GM21723 (cell line): ENCODE data around the gene RXFP3.
A peak's percentile ranks its signal among the peaks of the same experiment; 100 is the strongest.
"Not testable (repeated sequence)": the region's sequence is repeated elsewhere in the genome, so short reads cannot be mapped to it uniquely, and the experiment has no call there.

Source experiments
- ATAC-seq: cut with Tn5 transposase; IDR thresholded peaks from one replicate; pipeline ENCODE4 v1.9.1; 2021; ENCODE audit warnings: mild to moderate bottlenecking, moderate library complexity; ENCODE audit not compliant: unreplicated experiment

The RXFP3 gene

GRCh38 chr5:33933723-33934169 lies 2.4 kb upstream of the RXFP3 start:
- ATAC-seq = peak; percentile 91

GRCh38 chr5:33934176-33934575 lies 2.0 kb upstream of the RXFP3 start:
- ATAC-seq = peak; percentile 44

GRCh38 chr5:33936004-33936380 lies 194 bp upstream of the RXFP3 start:
- ATAC-seq = no peak

GRCh38 chr5:33937017-33937706 lies 976 bp downstream of the RXFP3 start:
- no peak for ATAC-seq

- ATAC-seq = no peak
These were observed 1.7 kb downstream of the RXFP3 start for GRCh38 chr5:33937707-33938506.

GRCh38 chr5:33938507-33938796 lies 2.3 kb downstream of the RXFP3 start:
- ATAC-seq = no peak

GRCh38 chr5:33938881-33939280 lies 2.7 kb downstream of the RXFP3 start:
- ATAC-seq = no peak

- no peak for ATAC-seq
These were observed 3.5 kb downstream of the RXFP3 start for GRCh38 chr5:33939556-33940262.

GRCh38 chr5:33941090-33941489 lies 4.9 kb downstream of the RXFP3 start:
- no peak for ATAC-seq

GRCh38 chr5:33944543-33945132 lies 8.5 kb downstream of the RXFP3 start:
- no peak for ATAC-seq

- ATAC-seq = not testable (repeated sequence)
These were observed 16.0 kb downstream of the RXFP3 start for GRCh38 chr5:33952175-33952574.

GRCh38 chr5:33957577-33958150 lies 21.5 kb downstream of the RXFP3 start:
- ATAC-seq = no peak

GRCh38 chr5:33958176-33958575 lies 22.0 kb downstream of the RXFP3 start:
- ATAC-seq = no peak

GRCh38 chr5:33964132-33964700 lies 28.0 kb downstream of the RXFP3 start:
- no peak for ATAC-seq

- no peak for ATAC-seq
These were observed 30.6 kb downstream of the RXFP3 start for GRCh38 chr5:33966805-33967204.

- no peak for ATAC-seq
These were observed 32.2 kb downstream of the RXFP3 start for GRCh38 chr5:33968211-33969005.

- peak; percentile 79 for ATAC-seq
These were observed 33.6 kb downstream of the RXFP3 start for GRCh38 chr5:33969572-33970452.

GRCh38 chr5:33973271-33973670 lies 37.1 kb downstream of the RXFP3 start:
- peak; percentile 67 for ATAC-seq

GRCh38 chr5:33975852-33976251 lies 39.7 kb downstream of the RXFP3 start:
- ATAC-seq = no peak
